ENCODE measurements around the gene STXBP6. TPM values are rescaled to one million over a fixed set of nuclear protein-coding genes. Genes with fewer than 3 reads are reported as not detected.

STXBP6 gene
- total and polyA plus RNA-seq, 2 of the 13 experiments (the other 11 are each of a cell fraction or from before 2014, with no cell fraction given): 35.3 to 42.8 TPM

DNA sequence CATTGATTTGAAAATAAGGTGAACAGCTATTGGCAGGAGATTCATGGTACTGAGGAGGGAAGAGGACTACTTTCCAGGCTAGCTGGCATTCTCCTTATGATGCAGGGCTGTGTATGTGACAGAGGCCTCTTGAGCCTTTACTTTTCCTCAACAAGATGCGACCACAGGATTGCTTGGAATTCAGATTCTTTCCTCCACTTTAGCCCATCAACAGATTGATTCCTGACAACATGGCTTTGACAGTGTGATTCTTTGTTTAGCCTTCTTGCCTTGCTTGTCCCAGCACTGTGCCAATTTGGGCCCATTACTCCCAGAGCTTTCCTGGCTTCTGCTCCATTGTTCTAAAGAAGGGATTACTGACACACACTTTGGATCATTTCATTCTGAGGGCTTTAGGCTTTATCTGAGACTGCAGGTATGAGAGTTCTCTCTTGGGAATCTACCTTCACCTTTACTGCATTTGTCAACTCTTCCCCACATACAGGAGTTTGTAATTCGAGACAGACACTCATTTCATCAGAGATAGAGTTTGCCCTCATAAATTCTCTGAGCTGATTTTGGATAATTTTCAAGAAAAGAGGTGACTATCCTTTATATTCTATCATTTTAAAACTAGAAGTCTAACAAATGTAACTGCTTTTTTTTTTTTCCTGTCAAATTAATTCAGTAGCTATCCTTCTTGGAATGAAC lies 209.6 kb downstream of the STXBP6 start (continued):
- no peak; the same call in 1 of the 2 replicates for TF ChIP-seq RERE (CRISPR knock-in tag; IDR thresholded peaks at IDR 0.05; ENCODE audit: low read depth)
- peak; percentile 29; the same call in 1 of the 2 replicates for TF ChIP-seq HMG20B (CRISPR knock-in tag; conservative IDR thresholded peaks at IDR 0.05)
- no peak for TF ChIP-seq CTCF (CRISPR knock-in tag; IDR thresholded peaks at IDR 0.05)
- TF ChIP-seq SMARCE1 (IDR thresholded peaks at IDR 0.05; ENCODE audit: borderline replicate concordance): no peak
- TF ChIP-seq YEATS2 (CRISPR knock-in tag; IDR thresholded peaks at IDR 0.05; ENCODE audit: borderline replicate concordance): no peak
- 0 out of 4 replicates have a peak, but pooled peaks of 1 of the 2 experiments have one; percentile 12 for TF ChIP-seq ATF4 (CRISPR knock-in tag; IDR thresholded peaks at IDR 0.05)
- TF ChIP-seq ARHGAP35 (CRISPR knock-in tag; IDR thresholded peaks at IDR 0.05; ENCODE audit: borderline replicate concordance): peak; percentile 41; the same call in 1 of the 2 replicates
- TF ChIP-seq KDM4B (CRISPR knock-in tag; IDR thresholded peaks at IDR 0.05): no peak
- TF ChIP-seq ZFAT (CRISPR knock-in tag; conservative IDR thresholded peaks at IDR 0.05): no peak
- 0 out of 2 replicates have a peak, but pooled peaks have one; percentile 54 for TF ChIP-seq FOXC1 (CRISPR knock-in tag; IDR thresholded peaks at IDR 0.05; ENCODE audit: borderline replicate concordance)
- TF ChIP-seq ZSCAN12 (CRISPR knock-in tag; IDR thresholded peaks at IDR 0.05): no peak
- no peak for TF ChIP-seq NFIB (CRISPR knock-in tag; IDR thresholded peaks at IDR 0.05; ENCODE audit: borderline replicate concordance)
- TF ChIP-seq, protein P1, sequence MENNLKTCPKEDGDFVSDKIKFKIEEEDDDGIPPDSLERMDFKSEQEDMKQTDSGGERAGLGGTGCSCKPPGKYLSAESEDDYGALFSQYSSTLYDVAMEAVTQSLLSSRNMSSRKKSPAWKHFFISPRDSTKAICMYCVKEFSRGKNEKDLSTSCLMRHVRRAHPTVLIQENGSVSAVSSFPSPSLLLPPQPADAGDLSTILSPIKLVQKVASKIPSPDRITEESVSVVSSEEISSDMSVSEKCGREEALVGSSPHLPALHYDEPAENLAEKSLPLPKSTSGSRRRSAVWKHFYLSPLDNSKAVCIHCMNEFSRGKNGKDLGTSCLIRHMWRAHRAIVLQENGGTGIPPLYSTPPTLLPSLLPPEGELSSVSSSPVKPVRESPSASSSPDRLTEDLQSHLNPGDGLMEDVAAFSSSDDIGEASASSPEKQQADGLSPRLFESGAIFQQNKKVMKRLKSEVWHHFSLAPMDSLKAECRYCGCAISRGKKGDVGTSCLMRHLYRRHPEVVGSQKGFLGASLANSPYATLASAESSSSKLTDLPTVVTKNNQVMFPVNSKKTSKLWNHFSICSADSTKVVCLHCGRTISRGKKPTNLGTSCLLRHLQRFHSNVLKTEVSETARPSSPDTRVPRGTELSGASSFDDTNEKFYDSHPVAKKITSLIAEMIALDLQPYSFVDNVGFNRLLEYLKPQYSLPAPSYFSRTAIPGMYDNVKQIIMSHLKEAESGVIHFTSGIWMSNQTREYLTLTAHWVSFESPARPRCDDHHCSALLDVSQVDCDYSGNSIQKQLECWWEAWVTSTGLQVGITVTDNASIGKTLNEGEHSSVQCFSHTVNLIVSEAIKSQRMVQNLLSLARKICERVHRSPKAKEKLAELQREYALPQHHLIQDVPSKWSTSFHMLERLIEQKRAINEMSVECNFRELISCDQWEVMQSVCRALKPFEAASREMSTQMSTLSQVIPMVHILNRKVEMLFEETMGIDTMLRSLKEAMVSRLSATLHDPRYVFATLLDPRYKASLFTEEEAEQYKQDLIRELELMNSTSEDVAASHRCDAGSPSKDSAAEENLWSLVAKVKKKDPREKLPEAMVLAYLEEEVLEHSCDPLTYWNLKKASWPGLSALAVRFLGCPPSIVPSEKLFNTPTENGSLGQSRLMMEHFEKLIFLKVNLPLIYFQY (CRISPR knock-in tag; IDR thresholded peaks at IDR 0.05; ENCODE audit: borderline replicate concordance): 0 out of 2 replicates have a peak, but pooled peaks have one; percentile 15
- TF ChIP-seq, protein P2, sequence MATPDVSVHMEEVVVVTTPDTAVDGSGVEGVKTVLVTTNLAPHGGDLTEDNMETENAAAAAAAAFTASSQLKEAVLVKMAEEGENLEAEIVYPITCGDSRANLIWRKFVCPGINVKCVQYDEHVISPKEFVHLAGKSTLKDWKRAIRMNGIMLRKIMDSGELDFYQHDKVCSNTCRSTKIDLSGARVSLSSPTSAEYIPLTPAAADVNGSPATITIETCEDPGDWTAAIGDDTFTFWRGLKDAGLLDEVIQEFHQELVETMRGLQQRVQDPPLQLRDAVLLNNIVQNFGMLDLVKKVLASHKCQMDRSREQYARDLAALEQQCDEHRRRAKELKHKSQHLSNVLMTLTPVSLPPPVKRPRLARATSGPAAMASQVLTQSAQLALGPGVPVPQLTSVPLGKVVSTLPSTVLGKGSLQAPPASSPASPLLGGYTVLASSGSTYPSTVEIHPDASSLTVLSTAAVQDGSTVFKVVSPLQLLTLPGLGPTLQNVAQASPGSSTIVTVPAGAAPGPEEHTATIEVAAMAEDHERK (CRISPR knock-in tag; IDR thresholded peaks at IDR 0.05; ENCODE audit: low read depth): no peak

All from HepG2 (cell line).